Peyer's patch (tissue), 4 donors: ENCODE results near the gene RABAC1.

Experiments
- CTCF ChIP-seq, 6 experiments: fragments of 450-650 bp in 4 of 6; fragments of 200-600 bp in 2 of 6; sonication (generic) in 1 of 6; IDR thresholded peaks; one replicate each; pipeline ENCODE4 v1.5.1; 2017 to 2019; ENCODE audit warnings: antibody characterized with exemption in 6 of 6, mild to moderate bottlenecking in 3 of 6, moderate library complexity in 1 of 6
- POLR2A ChIP-seq, 2 donors: fragments of 450-650 bp; IDR thresholded peaks; one replicate each; pipeline ENCODE4 v1.5.1; 2017; ENCODE audit warnings: antibody characterized with exemption in 2 of 2, mild to moderate bottlenecking in 2 of 2, moderate library complexity in 2 of 2

GRCh38 chr19:41958367-41959055 is 610 bp downstream of the RABAC1 start:
- TF ChIP-seq POLR2A (IDR thresholded peaks at IDR 0.05): peak; percentile 59 to 71
- no peak for TF ChIP-seq CTCF (IDR thresholded peaks at IDR 0.05)
